ENCODE measurements around the gene PMEPA1.

- TF ChIP-seq, protein P1, sequence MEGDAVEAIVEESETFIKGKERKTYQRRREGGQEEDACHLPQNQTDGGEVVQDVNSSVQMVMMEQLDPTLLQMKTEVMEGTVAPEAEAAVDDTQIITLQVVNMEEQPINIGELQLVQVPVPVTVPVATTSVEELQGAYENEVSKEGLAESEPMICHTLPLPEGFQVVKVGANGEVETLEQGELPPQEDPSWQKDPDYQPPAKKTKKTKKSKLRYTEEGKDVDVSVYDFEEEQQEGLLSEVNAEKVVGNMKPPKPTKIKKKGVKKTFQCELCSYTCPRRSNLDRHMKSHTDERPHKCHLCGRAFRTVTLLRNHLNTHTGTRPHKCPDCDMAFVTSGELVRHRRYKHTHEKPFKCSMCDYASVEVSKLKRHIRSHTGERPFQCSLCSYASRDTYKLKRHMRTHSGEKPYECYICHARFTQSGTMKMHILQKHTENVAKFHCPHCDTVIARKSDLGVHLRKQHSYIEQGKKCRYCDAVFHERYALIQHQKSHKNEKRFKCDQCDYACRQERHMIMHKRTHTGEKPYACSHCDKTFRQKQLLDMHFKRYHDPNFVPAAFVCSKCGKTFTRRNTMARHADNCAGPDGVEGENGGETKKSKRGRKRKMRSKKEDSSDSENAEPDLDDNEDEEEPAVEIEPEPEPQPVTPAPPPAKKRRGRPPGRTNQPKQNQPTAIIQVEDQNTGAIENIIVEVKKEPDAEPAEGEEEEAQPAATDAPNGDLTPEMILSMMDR (conservative IDR thresholded peaks at IDR 0.05) = no peak
- TF ChIP-seq ZFX (IDR thresholded peaks at IDR 0.05) = no peak
Observed at GRCh38 chr20:57682184-57683101, 27.4 kb downstream of the PMEPA1 start.
